ENCODE measurements around the gene EPB41L1. TPM values are rescaled to one million over a fixed set of nuclear protein-coding genes. Genes with fewer than 3 reads are reported as not detected.

EPB41L1 gene
- total RNA-seq, 1 experiment from 2014 or later = 42.1 TPM

DNA sequence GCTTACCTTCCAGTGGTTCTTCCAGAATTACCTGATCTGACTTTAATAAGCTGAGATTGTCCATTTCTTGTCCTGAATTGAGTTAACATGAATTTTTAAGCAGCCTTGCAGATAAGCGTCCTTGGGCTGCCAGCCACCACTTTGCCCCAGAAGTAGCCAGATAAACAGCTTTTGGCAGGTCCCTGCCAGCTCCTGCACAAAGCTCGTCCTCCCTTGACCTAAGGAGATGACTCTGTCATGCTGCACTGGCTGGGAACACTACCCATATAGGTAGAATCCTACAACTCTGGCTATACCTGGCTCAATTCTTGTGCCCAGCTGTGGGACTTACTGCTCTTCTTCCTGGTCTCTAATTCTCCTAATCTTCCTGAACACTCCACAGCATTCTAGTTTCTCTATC is 42.1 kb downstream of the EPB41L1 start:
- H3K9ac ChIP-seq (ENCODE audit: low read length) = no peak overlapping the region
- no TSS peak for BruUV-seq (replicated peaks)
- DNase-seq (ENCODE audit: low read depth, low spot score) (no peak), ATAC-seq (no peak)
- H3K79me2 ChIP-seq (ENCODE audit: insufficient read depth, low read length) = no peaks in the 10 kb centered on the region
- no peak overlapping the region for H2AFZ ChIP-seq (ENCODE audit: low read depth, low read length, poor library complexity, severe bottlenecking)
- no peaks in the 10 kb centered on the region for H3K4me1 ChIP-seq (ENCODE audit: control insufficient read depth in 1 of 2, insufficient read depth in 2 of 2, low read length in 2 of 2)
- H3K9me2 ChIP-seq (ENCODE audit: insufficient read depth) = no peaks in the 10 kb centered on the region
- no peaks in the 10 kb centered on the region for H3K9me3 ChIP-seq (ENCODE audit: control insufficient read depth in 1 of 2, insufficient read depth in 1 of 2, low read depth in 1 of 2, low read length in 2 of 2)
- CTCF ChIA-PET = interaction anchor here (1.1 kb wide), 1 partner anchor 202 kb away, joined by 3 read pairs; no protein-coding TSS in a partner anchor
- H3K27ac ChIP-seq (ENCODE audit: low read depth, low read length) = no peak overlapping the region
- TF ChIP-seq EZH2 (IDR thresholded peaks at IDR 0.05) (no peak), RAD21 (IDR thresholded peaks at IDR 0.05; ENCODE audit: low read depth) (no peak), ZNF274 (IDR thresholded peaks at IDR 0.05; ENCODE audit: low read depth, low read length) (no peak), YY1 (IDR thresholded peaks at IDR 0.05; ENCODE audit: extremely low read depth, insufficient replicate concordance, low read depth, low read length) (no peak), SIN3A (IDR thresholded peaks at IDR 0.05; ENCODE audit: low read depth) (no peak), SP1 (IDR thresholded peaks at IDR 0.05; ENCODE audit: low read depth) (no peak), POLR2AphosphoS5 (IDR thresholded peaks at IDR 0.05; ENCODE audit: low read depth, low read length) (no peak), JUND (IDR thresholded peaks at IDR 0.05) (no peak), TCF7L2 (IDR thresholded peaks at IDR 0.05; ENCODE audit: borderline replicate concordance, extremely low read depth, insufficient read depth, insufficient read length) (no peak), CTCF (IDR thresholded peaks at IDR 0.05 in 2 of 3, conservative IDR thresholded peaks at IDR 0.05 in 1 of 3; ENCODE audit: borderline replicate concordance in 1 of 3, insufficient read depth in 1 of 3, low read depth in 2 of 3, low read length in 2 of 3) (no peak), CEBPB (IDR thresholded peaks at IDR 0.05; ENCODE audit: low read depth) (no peak), CBX3 (IDR thresholded peaks at IDR 0.05; ENCODE audit: low read depth) (no peak), SRF (IDR thresholded peaks at IDR 0.05; ENCODE audit: low read depth) (no peak), EZH2phosphoT487 (IDR thresholded peaks at IDR 0.05; ENCODE audit: borderline replicate concordance) (no peak), POLR2A (IDR thresholded peaks at IDR 0.05; ENCODE audit: borderline replicate concordance, extremely low read depth, insufficient read depth, insufficient read length) (no peak), ELF1 (IDR thresholded peaks at IDR 0.05; ENCODE audit: borderline replicate concordance, low read depth) (no peak)
- TF ChIP-seq, protein P1, sequence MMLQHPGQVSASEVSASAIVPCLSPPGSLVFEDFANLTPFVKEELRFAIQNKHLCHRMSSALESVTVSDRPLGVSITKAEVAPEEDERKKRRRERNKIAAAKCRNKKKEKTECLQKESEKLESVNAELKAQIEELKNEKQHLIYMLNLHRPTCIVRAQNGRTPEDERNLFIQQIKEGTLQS (IDR thresholded peaks at IDR 0.05) = no peak
- TF ChIP-seq, protein P2, sequence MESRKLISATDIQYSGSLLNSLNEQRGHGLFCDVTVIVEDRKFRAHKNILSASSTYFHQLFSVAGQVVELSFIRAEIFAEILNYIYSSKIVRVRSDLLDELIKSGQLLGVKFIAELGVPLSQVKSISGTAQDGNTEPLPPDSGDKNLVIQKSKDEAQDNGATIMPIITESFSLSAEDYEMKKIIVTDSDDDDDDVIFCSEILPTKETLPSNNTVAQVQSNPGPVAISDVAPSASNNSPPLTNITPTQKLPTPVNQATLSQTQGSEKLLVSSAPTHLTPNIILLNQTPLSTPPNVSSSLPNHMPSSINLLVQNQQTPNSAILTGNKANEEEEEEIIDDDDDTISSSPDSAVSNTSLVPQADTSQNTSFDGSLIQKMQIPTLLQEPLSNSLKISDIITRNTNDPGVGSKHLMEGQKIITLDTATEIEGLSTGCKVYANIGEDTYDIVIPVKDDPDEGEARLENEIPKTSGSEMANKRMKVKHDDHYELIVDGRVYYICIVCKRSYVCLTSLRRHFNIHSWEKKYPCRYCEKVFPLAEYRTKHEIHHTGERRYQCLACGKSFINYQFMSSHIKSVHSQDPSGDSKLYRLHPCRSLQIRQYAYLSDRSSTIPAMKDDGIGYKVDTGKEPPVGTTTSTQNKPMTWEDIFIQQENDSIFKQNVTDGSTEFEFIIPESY (IDR thresholded peaks at IDR 0.05; ENCODE audit: extremely low read depth, insufficient replicate concordance, low read length) = no peak
- TF ChIP-seq, protein P3, sequence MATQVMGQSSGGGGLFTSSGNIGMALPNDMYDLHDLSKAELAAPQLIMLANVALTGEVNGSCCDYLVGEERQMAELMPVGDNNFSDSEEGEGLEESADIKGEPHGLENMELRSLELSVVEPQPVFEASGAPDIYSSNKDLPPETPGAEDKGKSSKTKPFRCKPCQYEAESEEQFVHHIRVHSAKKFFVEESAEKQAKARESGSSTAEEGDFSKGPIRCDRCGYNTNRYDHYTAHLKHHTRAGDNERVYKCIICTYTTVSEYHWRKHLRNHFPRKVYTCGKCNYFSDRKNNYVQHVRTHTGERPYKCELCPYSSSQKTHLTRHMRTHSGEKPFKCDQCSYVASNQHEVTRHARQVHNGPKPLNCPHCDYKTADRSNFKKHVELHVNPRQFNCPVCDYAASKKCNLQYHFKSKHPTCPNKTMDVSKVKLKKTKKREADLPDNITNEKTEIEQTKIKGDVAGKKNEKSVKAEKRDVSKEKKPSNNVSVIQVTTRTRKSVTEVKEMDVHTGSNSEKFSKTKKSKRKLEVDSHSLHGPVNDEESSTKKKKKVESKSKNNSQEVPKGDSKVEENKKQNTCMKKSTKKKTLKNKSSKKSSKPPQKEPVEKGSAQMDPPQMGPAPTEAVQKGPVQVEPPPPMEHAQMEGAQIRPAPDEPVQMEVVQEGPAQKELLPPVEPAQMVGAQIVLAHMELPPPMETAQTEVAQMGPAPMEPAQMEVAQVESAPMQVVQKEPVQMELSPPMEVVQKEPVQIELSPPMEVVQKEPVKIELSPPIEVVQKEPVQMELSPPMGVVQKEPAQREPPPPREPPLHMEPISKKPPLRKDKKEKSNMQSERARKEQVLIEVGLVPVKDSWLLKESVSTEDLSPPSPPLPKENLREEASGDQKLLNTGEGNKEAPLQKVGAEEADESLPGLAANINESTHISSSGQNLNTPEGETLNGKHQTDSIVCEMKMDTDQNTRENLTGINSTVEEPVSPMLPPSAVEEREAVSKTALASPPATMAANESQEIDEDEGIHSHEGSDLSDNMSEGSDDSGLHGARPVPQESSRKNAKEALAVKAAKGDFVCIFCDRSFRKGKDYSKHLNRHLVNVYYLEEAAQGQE (IDR thresholded peaks at IDR 0.05; ENCODE audit: low read depth) = no peak
- H4K20me1 ChIP-seq (ENCODE audit: insufficient read depth) = no peaks in the 10 kb centered on the region
- no peaks in the 10 kb centered on the region for H3K27me3 ChIP-seq (ENCODE audit: insufficient read depth, low read length)
- POLR2A ChIA-PET = no interaction called here
- intact Hi-C loops (cut with micrococcal nuclease) = no loop called here
- no peak overlapping the region for H3K4me3 ChIP-seq (replicated peaks in 1 of 2; ENCODE audit: low read depth in 1 of 2, low read length in 2 of 2)
- H3K4me2 ChIP-seq (ENCODE audit: low read length) = no peak overlapping the region
- RAD21 ChIA-PET (ENCODE audit: low non-redundant PET in 1 of 2, low total read pairs in 2 of 2, uncharacterized antibody in 2 of 2, unreplicated experiment in 2 of 2) = no interaction called here
- no peaks in the 10 kb centered on the region; a peak in 1 of 4 replicates for H3K36me3 ChIP-seq (ENCODE audit: control insufficient read depth in 1 of 2, insufficient read depth in 2 of 2, low read length in 2 of 2)
